Common myeloid progenitor, CD34-positive (primary cell): ENCODE data around the gene TSSK1B.

ENCODE experiments used
- CTCF ChIA-PET: fragments of 350-600 bp; sonication (Branson Sonifier 250); formaldehyde crosslinking; loops from one replicate; lab custom pipeline; 2021; ENCODE audit warnings: antibody characterized with exemption; lab: Charles Lee
- POLR2A ChIA-PET: fragments of 350-600 bp; sonication (Branson Sonifier 250); formaldehyde crosslinking; loops from one replicate; lab custom pipeline; 2021; ENCODE audit warnings: antibody characterized with exemption; lab: Charles Lee
- DNase-seq, 3 donors: peaks; one replicate each; pipeline versions ENCODE4 v3.0.0 to v3.0.0-alpha.2; 2013
- H3K27ac ChIP-seq, 2 experiments: 1 replicate in 1 of 2; 2 replicates in 1 of 2; pipeline ENCODE4 v1.7.0; 2013; ENCODE audit warnings: inconsistent platforms in 2 of 2, low read length in 2 of 2, mild to moderate bottlenecking in 2 of 2, low read depth in 1 of 2, moderate library complexity in 1 of 2; ENCODE audit not compliant: severe bottlenecking in 2 of 2, insufficient read depth in 1 of 2, poor library complexity in 1 of 2
- H3K27me3 ChIP-seq, 5 experiments: replicated peaks in 2 of 5; 1 replicate in 3 of 5; 2 replicates in 2 of 5; pipeline versions ENCODE4 v1.6.1 to v1.7.0; 2013; ENCODE audit warnings: low read length in 4 of 5, mild to moderate bottlenecking in 2 of 5, moderate library complexity in 2 of 5, inconsistent platforms in 1 of 5; ENCODE audit not compliant: insufficient read depth in 5 of 5, control insufficient read depth in 4 of 5
- H3K36me3 ChIP-seq, 4 experiments: 1 replicate in 2 of 4; 2 replicates in 2 of 4; pipeline versions ENCODE4 v1.6.1 to v1.7.0; 2013; ENCODE audit warnings: low read length in 3 of 4, control low read depth in 1 of 4, mild to moderate bottlenecking in 1 of 4; ENCODE audit not compliant: control insufficient read depth in 4 of 4, insufficient read depth in 4 of 4
- H3K4me1 ChIP-seq, 4 experiments: 1 replicate in 3 of 4; 2 replicates in 1 of 4; pipeline versions ENCODE4 v1.6.1 to v1.7.1; 2013; ENCODE audit warnings: low read length in 3 of 4, mild to moderate bottlenecking in 3 of 4, control low read depth in 1 of 4, inconsistent platforms in 1 of 4, moderate library complexity in 1 of 4; ENCODE audit not compliant: control insufficient read depth in 4 of 4, insufficient read depth in 4 of 4; ENCODE audit errors: control extremely low read depth in 1 of 4
- H3K4me3 ChIP-seq, 7 experiments: 1 replicate in 4 of 7; 2 replicates in 3 of 7; pipeline versions ENCODE4 v1.5.1 to v1.7.0; 2013; ENCODE audit warnings: mild to moderate bottlenecking in 7 of 7, low read length in 6 of 7, moderate library complexity in 6 of 7, inconsistent platforms in 2 of 7, low read depth in 2 of 7, control low read depth in 1 of 7; ENCODE audit not compliant: insufficient read depth in 4 of 7, control insufficient read depth in 1 of 7; ENCODE audit errors: extremely low read depth in 1 of 7
- H3K9me3 ChIP-seq, 5 experiments: 1 replicate in 4 of 5; 2 replicates in 1 of 5; pipeline versions ENCODE4 v1.6.1 to v1.7.1; 2013; ENCODE audit warnings: low read length in 4 of 5, mild to moderate bottlenecking in 2 of 5, inconsistent platforms in 1 of 5, low read depth in 1 of 5, moderate library complexity in 1 of 5; ENCODE audit not compliant: control insufficient read depth in 4 of 5, insufficient read depth in 2 of 5; ENCODE audit errors: control extremely low read depth in 1 of 5
- WGBS: methylation state at CpG from one replicate; pipeline ENCODE4 v1.1.5; 2013; ENCODE audit not compliant: insufficient coverage; 5-methylcytosine and 5-hydroxymethylcytosine counted together

The TSSK1B gene

GRCh38 chr5:113435575-113435974 is 786 bp upstream of the TSSK1B start:
- ChIA-PET POLR2A (no interaction called here), CTCF (no interaction called here)
- Histone ChIP-seq H3K9me3 (peaks cover 0 to 3% (median 0%) of the 10 kb centered on the region in 5 experiments), H3K27ac (no peak overlapping the region), H3K36me3 (no peaks in the 10 kb centered on the region), H3K27me3 (peaks cover 6 to 76% (median 19%) of the 10 kb centered on the region in 5 experiments), H3K4me1 (no peaks in the 10 kb centered on the region), H3K4me3 (no peak overlapping the region)
- DNase-seq: no peak
- 96% methylated on average over 4 of the region's 4 CpGs for WGBS

- ChIA-PET POLR2A (no interaction called here), CTCF (no interaction called here)
- Histone ChIP-seq H3K27me3 (peaks cover 3 to 69% (median 13%) of the 10 kb centered on the region in 5 experiments), H3K4me3 (no peak overlapping the region), H3K36me3 (no peaks in the 10 kb centered on the region), H3K9me3 (peaks cover 0 to 3% (median 1%) of the 10 kb centered on the region in 5 experiments), H3K4me1 (no peaks in the 10 kb centered on the region), H3K27ac (no peak overlapping the region)
- 98% methylated on average over 38 of the region's 38 CpGs for WGBS
- no peak for DNase-seq
Measured at GRCh38 chr5:113433862-113434612, 752 bp downstream of the TSSK1B start.

- H3K36me3 ChIP-seq: no peaks in the 10 kb centered on the region
- DNase-seq: no peak
- WGBS: 93% methylated on average over 19 of the region's 21 CpGs
- H3K4me3 ChIP-seq: no peak overlapping the region
- no peaks in the 10 kb centered on the region for H3K4me1 ChIP-seq
- CTCF ChIA-PET: no interaction called here
- no peak overlapping the region for H3K27ac ChIP-seq
- peaks cover 0 to 3% (median 1%) of the 10 kb centered on the region in 5 experiments for H3K9me3 ChIP-seq
- peaks cover 3 to 70% (median 13%) of the 10 kb centered on the region in 5 experiments for H3K27me3 ChIP-seq
- POLR2A ChIA-PET: no interaction called here
Measured at GRCh38 chr5:113433071-113433470, 1.7 kb downstream of the TSSK1B start.

GRCh38 chr5:113427871-113428574 is 6.8 kb downstream of the TSSK1B start:
- no peak for DNase-seq
- 87% methylated on average over 2 of the region's 3 CpGs for WGBS
- Histone ChIP-seq H3K4me1 (no peaks in the 10 kb centered on the region), H3K4me3 (no peak overlapping the region), H3K27ac (no peak overlapping the region), H3K36me3 (no peaks in the 10 kb centered on the region), H3K9me3 (peaks cover 0 to 5% (median 2%) of the 10 kb centered on the region in 5 experiments), H3K27me3 (peaks cover 3 to 57% (median 11%) of the 10 kb centered on the region in 5 experiments)
- CTCF ChIA-PET: no interaction called here
- POLR2A ChIA-PET: no interaction called here

- 94% methylated on average over 3 of the region's 3 CpGs for WGBS
- POLR2A ChIA-PET: no interaction called here
- no peaks in the 10 kb centered on the region for H3K4me1 ChIP-seq
- H3K4me3 ChIP-seq: no peak overlapping the region
- CTCF ChIA-PET: no interaction called here
- H3K27me3 ChIP-seq: peaks cover 8 to 63% (median 13%) of the 10 kb centered on the region in 5 experiments
- DNase-seq: no peak
- peaks cover 0 to 3% (median 1%) of the 10 kb centered on the region in 5 experiments for H3K9me3 ChIP-seq
- H3K36me3 ChIP-seq: no peaks in the 10 kb centered on the region
- H3K27ac ChIP-seq: no peak overlapping the region
Measured at GRCh38 chr5:113425909-113426308, 8.9 kb downstream of the TSSK1B start.

GRCh38 chr5:113421693-113422092 is 13.1 kb downstream of the TSSK1B start:
- Histone ChIP-seq H3K9me3 (peaks cover 0 to 2% (median 0%) of the 10 kb centered on the region in 5 experiments), H3K36me3 (no peaks in the 10 kb centered on the region), H3K4me1 (no peaks in the 10 kb centered on the region), H3K27ac (no peak overlapping the region), H3K27me3 (peaks cover 4 to 46% (median 13%) of the 10 kb centered on the region in 5 experiments), H3K4me3 (no peak overlapping the region)
- no peak for DNase-seq
- ChIA-PET CTCF (interaction anchor here (1.4 to 1.6 kb wide), 2 partner anchors 8 to 10 kb away, joined by 3 to 4 read pairs; no protein-coding TSS in a partner anchor), POLR2A (no interaction called here)
- WGBS: 100% methylated on average over 1 of the region's 2 CpGs

- ChIA-PET POLR2A (interaction anchor here (0.6 kb wide), 1 partner anchor 106 kb away, joined by 5 read pairs; no protein-coding TSS in a partner anchor), CTCF (interaction anchor here (1.0 kb wide), 2 partner anchors 16 to 70 kb away, joined by 3 to 4 read pairs; no protein-coding TSS in a partner anchor)
- no peaks in the 10 kb centered on the region for H3K4me1 ChIP-seq
- peaks cover 12 to 76% (median 21%) of the 10 kb centered on the region in 5 experiments for H3K27me3 ChIP-seq
- no peaks in the 10 kb centered on the region for H3K36me3 ChIP-seq
- no peak overlapping the region for H3K27ac ChIP-seq
- no peak for DNase-seq
- WGBS: 88% methylated on average over 3 of the region's 6 CpGs
- peaks cover 0 to 1% (median 0%) of the 10 kb centered on the region in 5 experiments for H3K9me3 ChIP-seq
- no peak overlapping the region for H3K4me3 ChIP-seq
Measured at GRCh38 chr5:113405530-113405929, 29.3 kb downstream of the TSSK1B start.
